Hepatocyte (in vitro differentiated cells): Measurements from ENCODE around the gene COL6A3.

Experiments used
- CTCF ChIP-seq: fragments of 200-600 bp; sonication (generic); IDR thresholded peaks from 2 replicates; pipeline ENCODE4 v1.5.1; 2016; ENCODE audit warnings: antibody characterized with exemption, mild to moderate bottlenecking; ENCODE audit not compliant: poor library complexity
- EZH2 ChIP-seq: fragments of 200-600 bp; sonication (generic); IDR thresholded peaks from 2 replicates; pipeline ENCODE4 v1.6.1; 2016; ENCODE audit warnings: antibody characterized with exemption, mild to moderate bottlenecking, borderline replicate concordance
- EZH2phosphoT487 ChIP-seq: fragments of 200-600 bp; sonication (generic); IDR thresholded peaks from one replicate; pipeline ENCODE4 v1.6.1; 2018; ENCODE audit warnings: antibody characterized with exemption, mild to moderate bottlenecking, low read depth, moderate library complexity; ENCODE audit not compliant: unreplicated experiment, severe bottlenecking

GRCh38 chr2:237314681-237315080, 99.3 kb downstream of the COL6A3 start:
- no peak for TF ChIP-seq EZH2
- TF ChIP-seq CTCF, result no peak
- no peak for TF ChIP-seq EZH2phosphoT487
